H1 (cell line): Measurements from ENCODE around the gene MDM4.
"Not testable (repeated sequence)": the region's sequence is repeated elsewhere in the genome, so short reads cannot be mapped to it uniquely, and the experiment has no call there.

Experiments used
- CTCF ChIP-seq, 3 experiments: IDR thresholded peaks; 1 replicate in 2 of 3; 2 replicates in 1 of 3; pipeline versions ENCODE4 v1.5.1 to v1.6.1; 2011; ENCODE audit warnings: low read length in 3 of 3, mild to moderate bottlenecking in 3 of 3, inconsistent platforms in 2 of 3, low read depth in 1 of 3, moderate library complexity in 1 of 3; ENCODE audit not compliant: insufficient read depth in 1 of 3; ENCODE audit errors: control extremely low read depth in 1 of 3
- EZH2 ChIP-seq: fragments of 200-600 bp; sonication (generic); IDR thresholded peaks from 2 replicates; pipeline ENCODE4 v1.7.1; 2012; ENCODE audit warnings: low read depth, mild to moderate bottlenecking, moderate library complexity, low read length, inconsistent platforms; ENCODE audit not compliant: severe bottlenecking
- POLR2A ChIP-seq, 2 experiments: IDR thresholded peaks; 1 replicate in 1 of 2; 2 replicates in 1 of 2; pipeline ENCODE4 v1.6.1; 2011; ENCODE audit warnings: low read depth in 2 of 2, low read length in 2 of 2, mild to moderate bottlenecking in 2 of 2; ENCODE audit errors: control extremely low read depth in 1 of 2
- RFX5 ChIP-seq: IDR thresholded peaks from 2 replicates; pipeline ENCODE4 v1.6.1; 2011; ENCODE audit warnings: low read depth, low read length, improper control_type of control experiment, borderline replicate concordance
- TAF1 ChIP-seq: IDR thresholded peaks from 2 replicates; pipeline ENCODE4 v1.6.1; 2011; ENCODE audit warnings: mild to moderate bottlenecking, low read depth, low read length

GRCh38 chr1:204521941-204522521, 5.8 kb downstream of the MDM4 start:
- TF ChIP-seq TAF1; RFX5; CTCF (IDR thresholded peaks at IDR 0.05; ENCODE audit: control extremely low read depth in 1 of 3, insufficient read depth in 1 of 3, low read depth in 1 of 3, low read length in 3 of 3); POLR2A (IDR thresholded peaks at IDR 0.05; ENCODE audit: control extremely low read depth in 1 of 2, low read depth in 2 of 2, low read length in 2 of 2); EZH2: not testable (repeated sequence)
